A549 (cell line): ENCODE measurements around the gene KRTAP4-2.

ENCODE experiments used
- CTCF ChIP-seq: fragments of >200 bp; sonication (Bioruptor Twin); formaldehyde crosslinking; IDR thresholded peaks from 3 replicates; pipeline ENCODE4 v1.5.1; 2016
- EHF ChIP-seq: fragments of 250-450 bp; sonication (Bioruptor Pico); IDR thresholded peaks from 2 replicates; pipeline ENCODE4 v1.5.0; 2020; ENCODE audit warnings: mild to moderate bottlenecking
- EP300 ChIP-seq, 2 experiments: fragments of >200 bp; sonication (Bioruptor Twin); formaldehyde crosslinking; IDR thresholded peaks; 2 replicates in 1 of 2; 3 replicates in 1 of 2; pipeline ENCODE4 v1.6.1; 2016 to 2017
- HDAC2 ChIP-seq: fragments of 200-600 bp; sonication (generic); IDR thresholded peaks from 2 replicates; pipeline ENCODE4 v1.6.1; 2016
- NPAS2 ChIP-seq: fragments of 250-450 bp; sonication (Bioruptor Pico); IDR thresholded peaks from 2 replicates; pipeline ENCODE4 v1.8.0; 2022; ENCODE audit warnings: mild to moderate bottlenecking, moderate library complexity, borderline replicate concordance
- POLR2A ChIP-seq: IDR thresholded peaks from 2 replicates; pipeline ENCODE4 v1.6.1; 2012; ENCODE audit warnings: mild to moderate bottlenecking, low read length
- RARB ChIP-seq: fragments of 250-450 bp; sonication (Bioruptor Pico); IDR thresholded peaks from 2 replicates; pipeline ENCODE4 v1.8.0; 2021; ENCODE audit warnings: mild to moderate bottlenecking, moderate library complexity
- REST ChIP-seq: fragments of 200-600 bp; sonication (generic); IDR thresholded peaks from 2 replicates; pipeline ENCODE4 v1.6.1; 2016; ENCODE audit warnings: antibody characterized with exemption, mild to moderate bottlenecking, moderate library complexity

- TF ChIP-seq CTCF (no peak), REST (no peak), POLR2A (no peak), EHF (CRISPR knock-in tag) (no peak), RARB (CRISPR knock-in tag) (no peak), EP300 (IDR thresholded peaks at IDR 0.05) (no peak), NPAS2 (no peak), HDAC2 (no peak)
These were observed 320 bp upstream of the KRTAP4-2 start for GRCh38 chr17:41178341-41178740.
